HCT116 (cell line): ENCODE results near the gene TRPC5OS. TPM values are rescaled to one million over a fixed set of nuclear protein-coding genes. Genes with fewer than 3 reads are reported as not detected.

Experiments
- ATAC-seq: fragments of 200-7000 bp; cut with Tn5 transposase; 2 replicates; pipeline ENCODE4 v1.9.1; 2020; ENCODE audit warnings: mild to moderate bottlenecking, moderate library complexity
- BruUV-seq: library from RNA; stranded (reverse); fragments of 400-500 nt; replicated peaks from 2 replicates; lab custom pipeline; 2021; lab: Mats Ljungman, UMichigan
- CTCF ChIA-PET: fragments of 300-600 bp; sonication (Branson Sonifier 250); formaldehyde crosslinking; loops from one replicate; lab custom pipeline; 2021; ENCODE audit warnings: antibody characterized with exemption; lab: Charles Lee
- POLR2A ChIA-PET: fragments of 300-600, 350-600 bp; sonication (Branson Sonifier 250); formaldehyde crosslinking; loops from one replicate; lab custom pipeline; 2021; ENCODE audit warnings: antibody characterized with exemption; lab: Charles Lee
- RAD21 ChIA-PET, 2 experiments: fragments of 300-600 bp; sonication (Branson Sonifier 250); formaldehyde crosslinking; loops; one replicate each; lab custom pipeline; 2023; ENCODE audit warnings: low total read pairs in 2 of 2; ENCODE audit not compliant: uncharacterized antibody in 2 of 2, unreplicated experiment in 2 of 2, low non-redundant PET in 1 of 2; lab: Charles Lee
- DNase-seq: peaks from one replicate; pipeline ENCODE4 v3.0.0-alpha.2; 2010; ENCODE audit warnings: low read depth, low spot score
- H2AFZ ChIP-seq: fragments of 200-600 bp; shearing (Covaris generic), sonication (generic); 2 replicates; pipeline ENCODE4 v1.6.1; 2017; ENCODE audit warnings: low read depth, mixed run types, mixed read lengths, antibody characterized with exemption, low read length; ENCODE audit not compliant: poor library complexity, severe bottlenecking
- H3K27ac ChIP-seq: 2 replicates; pipeline ENCODE4 v1.5.1; 2012; ENCODE audit warnings: low read depth, low read length
- H3K27me3 ChIP-seq: fragments of 200-600 bp; sonication (generic); 2 replicates; pipeline ENCODE4 v1.6.1; 2016; ENCODE audit warnings: mixed run types, low read length, mixed read lengths; ENCODE audit not compliant: insufficient read depth
- H3K36me3 ChIP-seq, 2 experiments: fragments of 200-500 bp in 1 of 2; fragments of 200-600 bp in 1 of 2; sonication (Bioruptor generic) in 1 of 2; sonication (generic) in 1 of 2; 2 replicates each; pipeline versions ENCODE4 v1.5.1 to v1.6.1; 2014 to 2016; ENCODE audit warnings: low read length in 2 of 2, inconsistent platforms in 1 of 2, mixed read lengths in 1 of 2, mixed run types in 1 of 2; ENCODE audit not compliant: insufficient read depth in 2 of 2, control insufficient read depth in 1 of 2
- H3K4me1 ChIP-seq, 2 experiments: fragments of 200-600 bp in 1 of 2; sonication (generic) in 1 of 2; 2 replicates each; pipeline versions ENCODE4 v1.5.1 to v1.6.1; 2012 to 2017; ENCODE audit warnings: low read length in 2 of 2, inconsistent platforms in 1 of 2, mild to moderate bottlenecking in 1 of 2, mixed read lengths in 1 of 2, mixed run types in 1 of 2, moderate library complexity in 1 of 2; ENCODE audit not compliant: insufficient read depth in 2 of 2, control insufficient read depth in 1 of 2
- H3K4me2 ChIP-seq: fragments of 200-600 bp; sonication (generic); 2 replicates; pipeline ENCODE4 v1.6.1; 2017; ENCODE audit warnings: mixed run types, low read length, mixed read lengths
- H3K4me3 ChIP-seq, 2 experiments: fragments of 200-600 bp in 1 of 2; sonication (generic) in 1 of 2; replicated peaks in 1 of 2; 2 replicates each; pipeline ENCODE4 v1.5.1; 2011 to 2016; ENCODE audit warnings: low read length in 2 of 2, control low read depth in 1 of 2, low read depth in 1 of 2, mild to moderate bottlenecking in 1 of 2, mixed read lengths in 1 of 2, mixed run types in 1 of 2
- H3K79me2 ChIP-seq: fragments of 200-600 bp; sonication (generic); 2 replicates; pipeline ENCODE4 v1.6.1; 2017; ENCODE audit warnings: mild to moderate bottlenecking, mixed run types, low read length, moderate library complexity, mixed read lengths; ENCODE audit not compliant: insufficient read depth
- H3K9ac ChIP-seq: fragments of 200-600 bp; sonication (generic); 2 replicates; pipeline ENCODE4 v1.6.1; 2016; ENCODE audit warnings: low read length, mixed read lengths
- H3K9me2 ChIP-seq: fragments of 200-600 bp; sonication (generic), shearing (Covaris generic); 2 replicates; pipeline ENCODE4 v1.6.1; 2017; ENCODE audit warnings: mixed run types, mild to moderate bottlenecking, moderate library complexity; ENCODE audit not compliant: insufficient read depth
- H3K9me3 ChIP-seq, 2 experiments: fragments of 200-500 bp in 1 of 2; fragments of 200-600 bp in 1 of 2; sonication (Bioruptor generic) in 1 of 2; sonication (generic) in 1 of 2; 2 replicates each; pipeline ENCODE4 v1.6.1; 2014 to 2017; ENCODE audit warnings: low read length in 2 of 2, mixed read lengths in 2 of 2, inconsistent platforms in 1 of 2, low read depth in 1 of 2, mild to moderate bottlenecking in 1 of 2, mixed run types in 1 of 2, moderate library complexity in 1 of 2; ENCODE audit not compliant: control insufficient read depth in 1 of 2, insufficient read depth in 1 of 2
- H4K20me1 ChIP-seq: fragments of 200-600 bp; sonication (generic), shearing (Covaris generic); 2 replicates; pipeline ENCODE4 v1.6.1; 2017; ENCODE audit warnings: mixed run types, mild to moderate bottlenecking, moderate library complexity; ENCODE audit not compliant: insufficient read depth
- CBX3 ChIP-seq: IDR thresholded peaks from 2 replicates; pipeline ENCODE4 v1.6.1; 2012; ENCODE audit warnings: low read depth
- CEBPB ChIP-seq: IDR thresholded peaks from 2 replicates; pipeline ENCODE4 v1.6.1; 2012; ENCODE audit warnings: low read depth
- ELF1 ChIP-seq: IDR thresholded peaks from 2 replicates; pipeline ENCODE4 v1.6.1; 2012; ENCODE audit warnings: low read depth, borderline replicate concordance
- EZH2 ChIP-seq: fragments of 200-600 bp; sonication (generic); IDR thresholded peaks from 2 replicates; pipeline ENCODE4 v1.6.1; 2017; ENCODE audit warnings: antibody characterized with exemption, mixed run types
- RAD21 ChIP-seq: IDR thresholded peaks from 2 replicates; pipeline ENCODE4 v1.6.1; 2012; ENCODE audit warnings: low read depth, mild to moderate bottlenecking
- SIN3A ChIP-seq: IDR thresholded peaks from 2 replicates; pipeline ENCODE4 v1.6.1; 2012; ENCODE audit warnings: low read depth
- SP1 ChIP-seq: IDR thresholded peaks from 2 replicates; pipeline ENCODE4 v1.6.1; 2012; ENCODE audit warnings: low read depth
- SRF ChIP-seq: IDR thresholded peaks from 2 replicates; pipeline ENCODE4 v1.6.1; 2012; ENCODE audit warnings: low read depth
- TCF7L2 ChIP-seq: IDR thresholded peaks from 2 replicates; pipeline ENCODE4 v1.7.0; 2011; ENCODE audit warnings: borderline replicate concordance, inconsistent platforms; ENCODE audit not compliant: insufficient read depth, insufficient read length; ENCODE audit errors: extremely low read depth
- YY1 ChIP-seq: IDR thresholded peaks from 2 replicates; pipeline ENCODE4 v1.6.1; 2011; ENCODE audit warnings: low read length, low read depth, moderate library complexity, mild to moderate bottlenecking; ENCODE audit not compliant: insufficient replicate concordance; ENCODE audit errors: extremely low read depth
- ZFX ChIP-seq: fragments of 450-650 bp; IDR thresholded peaks from 2 replicates; pipeline ENCODE4 v1.6.1; 2017
- intact Hi-C: fragments of 100-400 bp; cut with micrococcal nuclease; formaldehyde crosslinking; loops from 2 replicates; pipeline ENCODE4 v1.10.0; 2022
- total RNA-seq: library from RNA; stranded (reverse); gene quantifications from one replicate; pipeline ENCODE4 v1.2.1, GENCODE V29; 2021; ENCODE audit not compliant: unreplicated experiment
- TF ChIP-seq, protein P1 (sequence below): IDR thresholded peaks from 2 replicates; pipeline ENCODE4 v1.6.1; 2012

The TRPC5OS gene
- total RNA-seq, 1 experiment from 2014 or later = 0.07 TPM

DNA sequence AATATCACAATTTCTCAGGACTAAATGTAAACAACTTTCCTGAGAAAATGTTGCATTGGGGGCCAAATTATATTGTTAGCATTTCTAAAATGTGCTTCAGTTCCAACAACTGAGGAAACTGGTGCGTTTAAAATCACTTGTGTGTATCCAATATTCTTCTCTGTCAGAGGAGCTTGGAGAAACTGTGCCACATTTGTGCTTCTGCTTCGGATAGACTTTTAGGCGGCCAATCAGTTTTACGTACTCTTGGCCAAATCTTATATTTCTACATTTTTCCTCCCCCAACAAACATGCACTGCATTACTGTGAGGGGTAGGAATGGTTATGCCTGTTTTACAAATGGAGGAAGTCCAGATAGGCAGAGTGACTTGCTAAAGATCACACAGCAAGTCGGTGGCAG is 27.4 kb upstream of the TRPC5OS start:
- no peaks in the 10 kb centered on the region for H3K79me2 ChIP-seq
- intact Hi-C loops = no loop called here
- H3K4me1 ChIP-seq = no peaks in the 10 kb centered on the region
- no peak for TF ChIP-seq ZFX
- TF ChIP-seq, protein P1, sequence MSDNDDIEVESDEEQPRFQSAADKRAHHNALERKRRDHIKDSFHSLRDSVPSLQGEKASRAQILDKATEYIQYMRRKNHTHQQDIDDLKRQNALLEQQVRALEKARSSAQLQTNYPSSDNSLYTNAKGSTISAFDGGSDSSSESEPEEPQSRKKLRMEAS = no peak
- no peak for TF ChIP-seq SP1
- no peak for TF ChIP-seq RAD21
- no peak for TF ChIP-seq CBX3
- TF ChIP-seq SRF = no peak
- TF ChIP-seq TCF7L2 = no peak
- no peak for TF ChIP-seq SIN3A
- no peak for TF ChIP-seq YY1
- no peak for TF ChIP-seq CEBPB
- no peak for TF ChIP-seq ELF1
- TF ChIP-seq EZH2 = no peak
- no peak overlapping the region for H3K4me3 ChIP-seq
- no peak overlapping the region for H3K9ac ChIP-seq
- ChIA-PET RAD21 (no interaction called here), CTCF (no interaction called here), POLR2A (no interaction called here)
- no peaks in the 10 kb centered on the region for H3K27me3 ChIP-seq
- H3K9me2 ChIP-seq = no peaks in the 10 kb centered on the region
- BruUV-seq = no TSS peak
- no peak for DNase-seq
- no peak overlapping the region for H3K4me2 ChIP-seq
- H3K9me3 ChIP-seq = no peaks in the 10 kb centered on the region
- no peaks in the 10 kb centered on the region for H3K36me3 ChIP-seq
- H2AFZ ChIP-seq = no peak overlapping the region
- no peak overlapping the region for H3K27ac ChIP-seq
- H4K20me1 ChIP-seq = no peaks in the 10 kb centered on the region
- no peak for ATAC-seq

DNA sequence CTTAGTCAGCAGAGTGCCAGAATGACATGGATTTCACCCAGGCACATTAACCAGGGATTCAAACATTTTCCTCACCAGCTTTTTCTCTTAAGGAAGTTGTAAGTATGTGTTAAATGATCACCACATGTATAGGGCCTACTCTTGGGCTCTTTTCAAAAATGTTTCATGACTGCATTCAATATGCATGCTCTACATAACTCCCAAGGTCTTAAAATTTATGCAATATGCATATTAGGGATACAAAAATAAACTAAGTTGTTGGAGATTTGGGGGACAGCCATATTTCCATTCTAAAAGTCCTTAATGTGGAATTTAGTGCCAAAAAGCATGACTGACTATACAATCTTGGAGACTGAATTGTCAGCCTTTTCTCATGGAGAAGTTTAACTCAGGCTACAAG is 25.0 kb upstream of the TRPC5OS start:
- no peak for TF ChIP-seq CBX3
- TF ChIP-seq SP1 = no peak
- no peak for TF ChIP-seq ZFX
- TF ChIP-seq, all 23 proteins: peak for 0
- Histone ChIP-seq H3K4me1 (no peaks in the 10 kb centered on the region), H4K20me1 (no peaks in the 10 kb centered on the region), H3K27ac (no peak overlapping the region), H3K36me3 (no peaks in the 10 kb centered on the region), H3K79me2 (no peaks in the 10 kb centered on the region), H3K9ac (no peak overlapping the region), H3K4me3 (no peak overlapping the region), H3K4me2 (no peak overlapping the region), H3K9me2 (no peaks in the 10 kb centered on the region), H3K27me3 (no peaks in the 10 kb centered on the region), H2AFZ (no peak overlapping the region), H3K9me3 (no peaks in the 10 kb centered on the region)
- intact Hi-C loops = no loop called here
- no TSS peak for BruUV-seq
- ChIA-PET CTCF (no interaction called here), RAD21 (no interaction called here), POLR2A (no interaction called here)
- no peak for ATAC-seq
- DNase-seq = no peak
